K562 (cell line): ENCODE data around the gene KCNMB1. TPM values are rescaled to one million over a fixed set of nuclear protein-coding genes. Genes with fewer than 3 reads are reported as not detected.

Source experiments
- ATAC-seq: fragments of 200-7000 bp; cut with Tn5 transposase; 3 replicates; pipeline ENCODE4 v1.9.1; 2020; ENCODE audit warnings: moderate library complexity
- BruUV-seq: library from RNA; stranded (reverse); fragments of 400-500 nt; replicated peaks from 2 replicates; lab custom pipeline; 2021; lab: Mats Ljungman, UMichigan
- CTCF ChIA-PET: fragments of 300-600 bp; formaldehyde crosslinking; extraction: SDS; loops from one replicate; lab custom pipeline; 2021; ENCODE audit warnings: low intra/inter-chr PET ratio; lab: Yijun Ruan, JAX
- POLR2A ChIA-PET: fragments of 300-600, 350-650 bp; sonication (Branson Sonifier 250); formaldehyde crosslinking; extraction: SDS; loops from one replicate; lab custom pipeline; 2021; ENCODE audit warnings: antibody characterized with exemption, inconsistent platforms; lab: Yijun Ruan, JAX
- DNase-seq, 4 experiments: peaks; one replicate each; pipeline versions ENCODE4 v3.0.0 to v3.0.0-alpha.2; 2011 to 2018; ENCODE audit warnings: low spot score in 3 of 4, mixed read lengths in 3 of 4; ENCODE audit errors: extremely low read depth in 1 of 4
- FAIRE-seq: peaks from 2 replicates; lab custom pipeline; 2011; peaks lifted over from hg19 to GRCh38; lab: Jason Lieb, UNC
- H2AFZ ChIP-seq: 2 replicates; pipeline ENCODE4 v1.6.0; 2011; ENCODE audit warnings: low read depth, low read length, control low read depth, inconsistent platforms
- H3K27ac ChIP-seq: fragments of 200-600 bp; 3 replicates; pipeline ENCODE4 v1.8.0; 2011; ENCODE audit warnings: low read depth, mild to moderate bottlenecking, control low read depth, inconsistent platforms, low read length, moderate library complexity, mixed read lengths; ENCODE audit errors: extremely low read depth
- H3K27me3 ChIP-seq, 2 experiments: fragments of 300-600 bp in 1 of 2; 2 replicates in 1 of 2; 3 replicates in 1 of 2; pipeline versions ENCODE4 v1.6.0 to v1.8.0; 2011; ENCODE audit warnings: inconsistent platforms in 2 of 2, low read length in 2 of 2, mild to moderate bottlenecking in 1 of 2, mixed read lengths in 1 of 2, moderate library complexity in 1 of 2; ENCODE audit not compliant: control insufficient read depth in 2 of 2, insufficient read depth in 2 of 2
- H3K36me3 ChIP-seq: fragments of 300-600 bp; 3 replicates; pipeline ENCODE4 v1.8.0; 2011; ENCODE audit warnings: mild to moderate bottlenecking, low read length, inconsistent platforms; ENCODE audit not compliant: control insufficient read depth, insufficient read depth
- H3K4me1 ChIP-seq, 2 experiments: fragments of 200-600 bp in 1 of 2; replicated peaks in 1 of 2; 2 replicates in 1 of 2; 3 replicates in 1 of 2; pipeline versions ENCODE4 v1.5.1 to v1.8.0; 2011; ENCODE audit warnings: inconsistent platforms in 2 of 2, low read length in 2 of 2, mild to moderate bottlenecking in 1 of 2, mixed read lengths in 1 of 2, moderate library complexity in 1 of 2; ENCODE audit not compliant: control insufficient read depth in 2 of 2, insufficient read depth in 2 of 2
- H3K4me2 ChIP-seq: 2 replicates; pipeline ENCODE4 v1.6.1; 2011; ENCODE audit warnings: low read length, control low read depth, inconsistent platforms, mixed read lengths; ENCODE audit not compliant: insufficient read depth
- H3K4me3 ChIP-seq: fragments of 200-600 bp; sonication (generic), shearing (Covaris generic); 2 replicates; pipeline ENCODE4 v1.5.1; 2016; ENCODE audit warnings: control low read depth, inconsistent platforms
- H3K79me2 ChIP-seq: fragments of 200-600 bp; 3 replicates; pipeline ENCODE4 v1.8.0; 2011; ENCODE audit warnings: low read length, inconsistent platforms; ENCODE audit not compliant: control insufficient read depth, insufficient read depth
- H3K9ac ChIP-seq, 2 experiments: 2 replicates each; pipeline versions ENCODE4 v1.6.0 to v1.6.1; 2011; ENCODE audit warnings: low read depth in 2 of 2, low read length in 2 of 2, control low read depth in 1 of 2, inconsistent platforms in 1 of 2, mild to moderate bottlenecking in 1 of 2, mixed read lengths in 1 of 2; ENCODE audit not compliant: insufficient read depth in 1 of 2
- H3K9me1 ChIP-seq: one replicate; pipeline ENCODE4 v1.6.0; 2011; ENCODE audit warnings: inconsistent platforms, mild to moderate bottlenecking, low read length, moderate library complexity; ENCODE audit not compliant: control insufficient read depth, insufficient read depth
- H3K9me3 ChIP-seq: replicated peaks from 2 replicates; pipeline ENCODE4 v1.5.1; 2011; ENCODE audit warnings: low read depth, low read length, inconsistent platforms; ENCODE audit not compliant: control insufficient read depth, insufficient read depth
- H4K20me1 ChIP-seq: replicated peaks from 2 replicates; pipeline ENCODE4 v1.6.1; 2011; ENCODE audit warnings: low read length, inconsistent platforms, mixed read lengths; ENCODE audit not compliant: control insufficient read depth, insufficient read depth
- ARID1B ChIP-seq: fragments of 450-650 bp; IDR thresholded peaks from 2 replicates; pipeline ENCODE4 v1.6.1; 2016; ENCODE audit warnings: antibody characterized with exemption, mild to moderate bottlenecking, inconsistent platforms
- BHLHE40 ChIP-seq: IDR thresholded peaks from 2 replicates; pipeline ENCODE4 v1.6.1; 2011; ENCODE audit warnings: low read length, improper control_type of control experiment
- KAT7 ChIP-seq: sonication (generic); formaldehyde crosslinking; IDR thresholded peaks from 2 replicates; pipeline ENCODE4 v1.8.0; 2022; ENCODE audit warnings: missing genetic modification reagents, mild to moderate bottlenecking, borderline replicate concordance
- MED1 ChIP-seq: sonication (generic); formaldehyde crosslinking; IDR thresholded peaks from 2 replicates; pipeline ENCODE4 v1.8.1; 2023; ENCODE audit warnings: missing genetic modification reagents, borderline replicate concordance
- NFIC ChIP-seq: fragments of 450-650 bp; IDR thresholded peaks from 2 replicates; pipeline ENCODE4 v1.6.1; 2017; ENCODE audit warnings: mild to moderate bottlenecking, inconsistent platforms
- SPI1 ChIP-seq: IDR thresholded peaks from 2 replicates; pipeline ENCODE4 v1.6.1; 2011; ENCODE audit warnings: low read depth, low read length, control low read depth, borderline replicate concordance
- WGBS: fragments of 100-300 bp; shearing (Covaris generic); methylation state at CpG from one replicate; pipeline ENCODE4 v1.1.6; 2016; ENCODE audit warnings: low coverage, mixed read lengths; ENCODE audit not compliant: insufficient coverage; ENCODE audit errors: missing lambda C conversion rate; 5-methylcytosine and 5-hydroxymethylcytosine counted together
- in situ Hi-C: fragments of 300-500 bp; cut with MboI; formaldehyde crosslinking; loops from 4 replicates; pipeline ENCODE4 v1.15.0; 2018; ENCODE audit warnings: inconsistent platforms, mixed read lengths
- intact Hi-C: fragments of 100-400 bp; cut with micrococcal nuclease; formaldehyde crosslinking; loops from 2 replicates; pipeline ENCODE4 v1.14.2; 2022
- polyA plus RNA-seq, 8 experiments: library from polyadenylated mRNA; depleted of rRNA in 4 of 8; stranded (reverse) in 5 of 8; unstranded in 3 of 8; fragments of >200 nt; fragmentation: Nextera tagmentation in 2 of 8; fragmentation: Illumina TruSeq in 1 of 8; extraction: Ambion mirVana in 2 of 8; extraction: Trizol in 1 of 8; gene quantifications; 2 replicates each; pipeline versions ENCODE4 v1.2.1 to v1.2.3, GENCODE V29; 2011 to 2014; ENCODE audit warnings: inconsistent platforms in 1 of 8, missing spikeins in 1 of 8
- total RNA-seq, 7 experiments: library from RNA; depleted of rRNA in 6 of 7; stranded (reverse); fragments of >200 nt in 6 of 7; fragmentation: Illumina TruSeq in 2 of 7; extraction: Trizol in 2 of 7; gene quantifications; 2 replicates each; pipeline versions ENCODE4 v1.2.1 to v1.2.3, GENCODE V29; 2011 to 2021; ENCODE audit warnings: low replicate concordance in 1 of 7
- TF ChIP-seq, protein P1 (sequence below): fragments of 200-800 bp; sonication (Bioruptor generic); IDR thresholded peaks from 2 replicates; pipeline ENCODE4 v1.6.1; 2017; ENCODE audit warnings: missing genetic modification characterization, missing compliant biosample characterization
- TF ChIP-seq, protein P2 (sequence below): fragments of 250-450 bp; sonication (Bioruptor Pico); IDR thresholded peaks from 2 replicates; pipeline ENCODE4 v1.5.0; 2021; ENCODE audit warnings: mild to moderate bottlenecking, moderate library complexity

Gene KCNMB1
- total and polyA plus RNA-seq, 9 of the 15 experiments (the other 6 are each of a cell fraction or from before 2014, with no cell fraction given), result not detected

DNA sequence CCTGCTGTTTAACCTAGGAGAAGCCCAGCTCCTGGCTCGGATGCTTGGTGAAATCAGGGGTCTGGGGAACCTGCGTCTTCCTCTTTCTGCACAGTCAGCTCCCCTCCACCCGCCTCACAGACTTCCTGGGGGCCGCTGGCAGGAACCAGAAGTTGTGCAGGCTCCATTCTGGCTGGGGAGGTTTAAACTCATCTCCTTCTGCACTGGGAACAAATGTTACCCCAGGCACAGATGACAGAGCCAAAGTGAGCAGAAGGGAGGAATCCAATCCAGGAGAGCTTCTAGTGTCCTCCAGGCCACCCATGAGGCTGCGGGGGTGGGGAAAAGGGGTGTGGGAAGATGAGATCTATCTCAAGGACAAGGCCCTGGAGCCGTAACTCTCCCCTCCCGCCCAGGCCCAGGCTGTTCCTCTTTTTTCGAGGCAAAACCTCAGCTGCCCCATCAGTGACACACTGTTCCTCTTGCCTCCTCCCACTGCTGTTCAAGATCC, 31.2 kb downstream of the KCNMB1 start (continued):
- TF ChIP-seq, protein P1, sequence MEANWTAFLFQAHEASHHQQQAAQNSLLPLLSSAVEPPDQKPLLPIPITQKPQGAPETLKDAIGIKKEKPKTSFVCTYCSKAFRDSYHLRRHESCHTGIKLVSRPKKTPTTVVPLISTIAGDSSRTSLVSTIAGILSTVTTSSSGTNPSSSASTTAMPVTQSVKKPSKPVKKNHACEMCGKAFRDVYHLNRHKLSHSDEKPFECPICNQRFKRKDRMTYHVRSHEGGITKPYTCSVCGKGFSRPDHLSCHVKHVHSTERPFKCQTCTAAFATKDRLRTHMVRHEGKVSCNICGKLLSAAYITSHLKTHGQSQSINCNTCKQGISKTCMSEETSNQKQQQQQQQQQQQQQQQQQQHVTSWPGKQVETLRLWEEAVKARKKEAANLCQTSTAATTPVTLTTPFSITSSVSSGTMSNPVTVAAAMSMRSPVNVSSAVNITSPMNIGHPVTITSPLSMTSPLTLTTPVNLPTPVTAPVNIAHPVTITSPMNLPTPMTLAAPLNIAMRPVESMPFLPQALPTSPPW (CRISPR knock-in tag), result peak; percentile 75
- peak; percentile 99 for TF ChIP-seq SPI1

DNA sequence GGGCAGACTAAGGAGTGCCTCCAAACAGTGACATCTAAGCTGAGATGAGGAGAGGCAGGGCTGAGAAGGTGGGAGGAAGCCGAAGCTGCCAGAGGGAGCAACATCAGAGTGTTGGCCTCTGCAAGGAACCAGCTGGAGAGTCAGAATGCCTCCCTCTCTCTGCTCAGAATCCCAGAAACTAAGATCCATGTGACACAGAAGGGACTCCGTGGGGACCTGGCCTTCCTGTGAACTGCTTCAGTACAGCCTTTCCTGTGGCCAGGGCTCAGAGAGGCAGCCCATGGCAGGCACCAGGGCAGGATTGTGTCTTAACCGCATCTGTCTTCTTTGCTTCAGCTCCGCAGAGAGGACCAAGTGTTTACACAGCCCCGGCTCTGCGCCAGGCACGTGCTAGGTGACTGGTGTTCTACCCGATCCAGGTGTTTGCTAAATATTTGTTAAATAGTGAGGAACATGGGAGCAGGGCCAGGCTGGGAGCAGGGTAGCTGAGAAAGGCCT, 33.5 kb downstream of the KCNMB1 start:
- H3K9me1 ChIP-seq, result no peaks in the 10 kb centered on the region
- ChIA-PET POLR2A (interaction anchor here (0.6 to 0.7 kb wide), 3 partner anchors 33 to 587 kb away, joined by 3 to 4 read pairs (median 3); partner anchors contain the start of gene KCNMB1), CTCF (no interaction called here)
- no peaks in the 10 kb centered on the region for H3K36me3 ChIP-seq
- peaks cover 0 to 6% of the 10 kb centered on the region in 2 experiments; a peak in 4 of 5 replicates for H3K4me1 ChIP-seq
- FAIRE-seq (no peak), ATAC-seq (no peak; the same call in 2 of the 3 replicates), DNase-seq (no peak)
- no peak overlapping the region for H3K9ac ChIP-seq
- peaks cover 28 to 49% of the 10 kb centered on the region in 2 experiments for H3K27me3 ChIP-seq
- intact Hi-C loops, result loop anchor here (5.0 kb wide), 1 partner anchor 57 kb away; no protein-coding TSS in a partner anchor
- no peak overlapping the region for H3K4me3 ChIP-seq
- TF ChIP-seq ARID1B (no peak), NFIC (no peak), MED1 (no peak), KAT7 (CRISPR knock-in tag) (no peak), BHLHE40 (0 out of 2 replicates have a peak, but pooled peaks have one; percentile 20)
- TF ChIP-seq, protein P1 (CRISPR knock-in tag), result no peak
- TF ChIP-seq, protein P2, sequence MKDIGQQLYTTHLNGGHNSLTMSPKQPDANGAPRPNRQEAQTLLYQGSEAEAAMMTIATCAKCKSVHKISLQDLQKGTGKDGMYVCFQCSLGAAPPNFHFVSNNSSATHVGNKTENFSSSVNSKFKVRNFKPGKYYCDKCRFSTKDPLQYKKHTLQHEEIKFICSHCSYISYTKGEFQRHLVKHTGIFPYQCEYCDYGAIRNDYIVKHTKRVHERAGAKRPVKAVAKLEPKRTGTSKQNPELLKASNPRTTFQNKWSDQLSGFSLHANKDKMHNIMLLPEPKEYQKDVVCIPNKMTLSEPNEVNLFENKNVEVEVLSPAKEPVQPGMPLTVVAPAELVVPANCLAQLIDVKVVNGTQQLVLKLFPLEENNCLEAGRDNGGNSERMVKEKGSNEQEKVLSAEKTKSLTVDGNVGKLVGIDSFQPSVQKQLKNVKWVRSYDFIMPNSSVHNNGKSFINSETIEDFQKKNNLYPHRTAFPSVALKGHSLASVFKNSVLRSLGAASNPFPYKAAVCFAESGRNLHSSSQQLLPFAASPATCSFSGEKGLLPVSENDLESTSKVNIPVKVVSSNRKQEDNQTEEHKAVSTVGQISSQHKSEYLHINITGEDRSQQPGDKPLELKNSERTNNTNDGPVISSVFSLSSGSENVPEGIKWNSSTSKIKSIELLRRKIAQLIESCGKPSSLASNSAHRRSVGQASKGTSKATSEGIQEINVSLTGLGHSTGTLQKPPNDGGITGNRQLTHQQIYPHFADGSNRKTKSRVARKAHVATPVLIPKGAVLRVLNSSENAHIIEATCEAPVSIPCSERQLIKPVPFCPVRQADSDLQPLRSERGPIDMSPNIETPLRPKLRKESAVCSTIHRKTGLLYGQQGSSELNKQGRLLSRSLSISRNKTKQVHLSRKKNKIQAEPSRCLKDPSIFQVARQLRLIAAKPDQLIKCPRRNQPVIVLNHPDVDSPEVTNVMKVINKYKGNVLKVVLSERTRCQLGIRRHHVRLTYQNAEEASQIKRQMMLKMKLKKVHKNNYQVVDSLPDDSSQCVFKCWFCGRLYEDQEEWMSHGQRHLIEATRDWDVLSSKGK (CRISPR knock-in tag), result no peak
- no TSS peak for BruUV-seq
- under 1% methylated on average over 8 of the region's 8 CpGs for WGBS
- H3K9me3 ChIP-seq, result no peaks in the 10 kb centered on the region
- H3K27ac ChIP-seq, result no peak overlapping the region
- no peak overlapping the region for H2AFZ ChIP-seq
- no peaks in the 10 kb centered on the region; the same call in none of the 2 replicates for H4K20me1 ChIP-seq
- H3K79me2 ChIP-seq, result no peaks in the 10 kb centered on the region
- in situ Hi-C loops, result no loop called here
- H3K4me2 ChIP-seq, result no peak overlapping the region
